ENCODE results near the gene FBXL12. TPM values are rescaled to one million over a fixed set of nuclear protein-coding genes. Genes with fewer than 3 reads are reported as not detected.

Gene FBXL12
- total and polyA plus RNA-seq, 2 experiments from 2014 or later: 47.5 to 106 TPM

DNA sequence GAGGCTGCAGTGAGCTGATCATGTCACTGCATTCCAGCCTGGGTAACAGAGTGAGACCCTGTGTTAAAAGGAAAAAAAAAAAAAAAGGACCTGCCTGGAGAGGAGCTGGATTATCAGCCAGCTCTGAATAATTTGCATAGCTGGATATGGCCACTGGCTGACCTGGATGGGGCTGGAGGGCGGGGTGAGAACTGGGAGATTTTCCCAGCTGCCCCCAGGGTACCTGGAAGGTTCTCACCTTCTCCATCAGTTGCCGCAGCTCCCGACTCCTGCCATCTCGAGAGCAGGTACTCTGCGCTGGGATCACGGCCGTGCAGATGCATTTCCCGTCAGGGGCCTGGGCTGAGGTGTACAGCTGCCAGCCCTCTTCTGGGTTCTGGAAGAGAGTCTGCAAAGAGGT lies 41.5 kb upstream of the FBXL12 start:
- Histone ChIP-seq H3K4me1 (ENCODE audit: low read depth) (no peaks in the 10 kb centered on the region), H3K27me3 (no peaks in the 10 kb centered on the region), H3K36me3 (no peaks in the 10 kb centered on the region), H3K4me3 (no peak overlapping the region), H3K27ac (no peak overlapping the region), H3K9me3 (ENCODE audit: low read depth) (no peaks in the 10 kb centered on the region)
- DNase-seq (ENCODE audit: low read depth in 1 of 2, low spot score in 1 of 2): no peak
- TF ChIP-seq, protein P1, sequence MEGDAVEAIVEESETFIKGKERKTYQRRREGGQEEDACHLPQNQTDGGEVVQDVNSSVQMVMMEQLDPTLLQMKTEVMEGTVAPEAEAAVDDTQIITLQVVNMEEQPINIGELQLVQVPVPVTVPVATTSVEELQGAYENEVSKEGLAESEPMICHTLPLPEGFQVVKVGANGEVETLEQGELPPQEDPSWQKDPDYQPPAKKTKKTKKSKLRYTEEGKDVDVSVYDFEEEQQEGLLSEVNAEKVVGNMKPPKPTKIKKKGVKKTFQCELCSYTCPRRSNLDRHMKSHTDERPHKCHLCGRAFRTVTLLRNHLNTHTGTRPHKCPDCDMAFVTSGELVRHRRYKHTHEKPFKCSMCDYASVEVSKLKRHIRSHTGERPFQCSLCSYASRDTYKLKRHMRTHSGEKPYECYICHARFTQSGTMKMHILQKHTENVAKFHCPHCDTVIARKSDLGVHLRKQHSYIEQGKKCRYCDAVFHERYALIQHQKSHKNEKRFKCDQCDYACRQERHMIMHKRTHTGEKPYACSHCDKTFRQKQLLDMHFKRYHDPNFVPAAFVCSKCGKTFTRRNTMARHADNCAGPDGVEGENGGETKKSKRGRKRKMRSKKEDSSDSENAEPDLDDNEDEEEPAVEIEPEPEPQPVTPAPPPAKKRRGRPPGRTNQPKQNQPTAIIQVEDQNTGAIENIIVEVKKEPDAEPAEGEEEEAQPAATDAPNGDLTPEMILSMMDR (IDR thresholded peaks at IDR 0.05; ENCODE audit: low read depth, low read length): no peak

DNA sequence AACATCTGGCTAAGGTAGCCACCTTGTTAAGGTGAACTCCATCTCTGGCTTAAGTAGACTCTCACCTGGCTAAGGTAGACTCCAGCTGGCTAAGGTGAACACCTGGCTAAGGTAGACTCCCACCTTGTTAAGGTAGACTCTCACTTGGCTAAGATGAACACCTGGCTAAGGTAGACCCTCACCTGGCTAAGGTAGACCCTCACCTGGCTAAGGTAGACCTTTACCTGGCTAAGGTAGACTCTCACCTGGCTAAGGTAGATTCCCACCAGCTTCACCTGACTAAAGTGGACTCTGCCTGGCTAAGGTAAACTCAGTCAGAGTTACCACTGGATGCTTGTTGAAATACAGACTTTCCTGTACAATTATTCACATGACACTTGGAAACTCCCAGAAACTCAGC lies 39.9 kb upstream of the FBXL12 start:
- Histone ChIP-seq H3K27ac (no peak overlapping the region), H3K27me3 (no peaks in the 10 kb centered on the region), H3K4me1 (ENCODE audit: low read depth) (no peaks in the 10 kb centered on the region), H3K9me3 (ENCODE audit: low read depth) (no peaks in the 10 kb centered on the region), H3K36me3 (no peaks in the 10 kb centered on the region), H3K4me3 (no peak overlapping the region)
- DNase-seq (ENCODE audit: low read depth in 1 of 2, low spot score in 1 of 2): no peak
- TF ChIP-seq, protein P1 (IDR thresholded peaks at IDR 0.05; ENCODE audit: low read depth, low read length): no peak

DNA sequence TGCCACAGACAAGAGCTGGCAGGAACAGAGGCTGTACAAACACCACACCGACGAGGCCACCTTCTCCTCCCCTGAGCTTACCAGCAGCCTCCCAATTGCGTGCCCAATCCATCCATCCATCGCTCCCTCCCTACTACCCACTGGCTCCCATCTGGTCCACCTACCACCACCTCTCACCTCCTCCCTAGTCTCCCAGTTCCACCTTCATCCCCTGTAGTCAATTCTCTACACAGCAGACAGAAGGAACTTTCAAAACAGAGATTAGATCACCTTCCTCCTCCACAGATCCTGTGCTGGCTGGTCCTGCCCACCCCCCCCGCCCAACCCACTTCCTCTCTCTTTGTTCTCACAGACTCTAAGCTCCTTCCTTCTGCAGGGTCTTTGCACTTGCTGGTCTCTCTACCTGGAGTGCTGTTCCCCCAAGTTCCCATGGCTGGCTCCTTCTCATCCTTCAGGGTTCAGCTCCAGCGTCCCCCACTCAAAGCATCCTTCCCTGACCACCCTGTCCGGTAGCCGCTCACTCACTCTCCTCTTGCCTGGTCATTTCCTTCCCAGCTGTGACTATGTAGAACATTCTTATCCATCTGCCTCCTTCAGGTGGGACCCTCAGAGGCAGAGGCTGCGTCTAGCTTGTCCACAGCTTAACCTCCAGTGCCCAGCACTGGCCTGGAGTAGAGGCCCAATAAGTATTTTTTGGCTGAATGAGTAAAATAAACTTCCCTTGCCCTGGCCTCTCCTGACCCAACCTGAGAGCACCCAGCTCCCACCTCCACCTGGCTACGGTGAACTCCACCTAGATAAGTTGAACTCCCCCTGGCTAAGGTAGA lies 39.3 kb upstream of the FBXL12 start:
- Histone ChIP-seq H3K36me3 (no peaks in the 10 kb centered on the region), H3K4me3 (no peak overlapping the region), H3K27me3 (no peaks in the 10 kb centered on the region), H3K9me3 (ENCODE audit: low read depth) (no peaks in the 10 kb centered on the region), H3K4me1 (ENCODE audit: low read depth) (no peaks in the 10 kb centered on the region), H3K27ac (no peak overlapping the region)
- TF ChIP-seq, protein P1 (IDR thresholded peaks at IDR 0.05; ENCODE audit: low read depth, low read length): no peak
- no peak for DNase-seq (ENCODE audit: low read depth in 1 of 2, low spot score in 1 of 2)

DNA sequence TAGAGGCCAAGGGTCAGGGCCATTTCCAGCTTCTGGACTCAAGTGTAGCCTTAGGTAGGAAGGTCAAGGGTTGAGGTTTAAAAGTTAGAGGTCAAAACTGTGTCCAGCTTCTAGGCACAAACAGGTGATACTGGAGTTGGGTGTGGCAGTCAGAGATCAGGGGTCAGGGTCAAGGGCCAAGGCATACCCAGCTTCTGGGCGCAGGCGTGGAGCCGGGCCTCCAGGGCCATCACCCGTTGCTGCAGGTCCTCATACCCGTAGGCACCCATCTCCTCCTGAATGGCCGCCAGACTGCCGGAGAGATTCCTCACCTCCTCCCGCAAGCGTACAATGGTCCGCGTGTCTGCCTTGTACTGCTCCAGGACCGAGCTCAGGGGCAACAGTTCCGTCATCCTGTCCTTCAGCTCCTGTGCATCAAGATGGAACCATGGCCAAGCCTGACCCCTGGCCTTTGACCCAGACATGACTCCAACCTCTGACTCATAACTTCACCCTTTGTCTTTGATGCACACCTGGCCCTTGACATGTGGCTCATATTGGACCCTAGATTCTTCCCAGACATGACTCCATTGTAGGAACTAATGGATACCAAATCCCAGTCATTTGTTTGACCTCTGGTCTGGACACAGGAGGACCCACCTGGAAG lies 38.3 kb upstream of the FBXL12 start:
- Histone ChIP-seq H3K27me3 (no peaks in the 10 kb centered on the region), H3K27ac (no peak overlapping the region), H3K4me1 (ENCODE audit: low read depth) (no peaks in the 10 kb centered on the region), H3K4me3 (no peak overlapping the region), H3K9me3 (ENCODE audit: low read depth) (no peaks in the 10 kb centered on the region), H3K36me3 (no peaks in the 10 kb centered on the region)
- TF ChIP-seq, protein P1 (IDR thresholded peaks at IDR 0.05; ENCODE audit: low read depth, low read length): no peak
- DNase-seq (ENCODE audit: low read depth in 1 of 2, low spot score in 1 of 2): no peak

DNA sequence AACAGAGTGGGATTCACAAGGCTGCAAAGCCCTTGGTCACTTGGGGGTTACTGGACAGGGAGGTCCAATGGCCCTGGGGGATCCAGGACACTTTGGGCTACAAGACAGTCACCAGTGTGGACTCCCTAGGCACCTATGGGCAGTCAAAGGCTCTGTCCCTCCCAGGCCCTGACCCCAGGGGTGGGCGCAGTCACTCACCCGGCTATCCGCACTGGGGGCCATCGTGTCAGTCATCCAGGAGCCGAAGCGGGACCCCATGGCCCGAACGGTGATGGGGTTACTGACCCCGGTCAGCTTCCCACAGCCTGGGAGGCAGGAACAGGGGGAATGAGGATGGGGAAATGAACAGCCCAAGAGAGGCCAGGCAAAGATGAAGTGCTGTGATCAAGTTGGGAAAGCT lies 37.7 kb upstream of the FBXL12 start:
- Histone ChIP-seq H3K9me3 (ENCODE audit: low read depth) (no peaks in the 10 kb centered on the region), H3K4me3 (no peak overlapping the region), H3K27me3 (no peaks in the 10 kb centered on the region), H3K36me3 (no peaks in the 10 kb centered on the region), H3K4me1 (ENCODE audit: low read depth) (no peaks in the 10 kb centered on the region), H3K27ac (no peak overlapping the region)
- no peak for DNase-seq (ENCODE audit: low read depth in 1 of 2, low spot score in 1 of 2)
- TF ChIP-seq, protein P1 (IDR thresholded peaks at IDR 0.05; ENCODE audit: low read depth, low read length): no peak
